ENCODE results near the gene SLC1A7.

Gene SLC1A7

GRCh38 chr1:53060579-53060978, 81.9 kb downstream of the SLC1A7 start:
- no peak for DNase-seq

- DNase-seq, result no peak
These were observed 85.3 kb downstream of the SLC1A7 start for GRCh38 chr1:53057127-53057526.

GRCh38 chr1:53051676-53052075, 90.8 kb downstream of the SLC1A7 start:
- DNase-seq, result no peak

GRCh38 chr1:53050310-53050709, 92.1 kb downstream of the SLC1A7 start:
- DNase-seq, result no peak

GRCh38 chr1:53049574-53049967, 92.9 kb downstream of the SLC1A7 start:
- DNase-seq, result no peak

GRCh38 chr1:53048960-53049573, 93.4 kb downstream of the SLC1A7 start:
- DNase-seq, result no peak

- DNase-seq, result no peak
These were observed 94.4 kb downstream of the SLC1A7 start for GRCh38 chr1:53047737-53048736.

GRCh38 chr1:53046930-53047329, 95.5 kb downstream of the SLC1A7 start:
- DNase-seq, result no peak

GRCh38 chr1:53044926-53045325, 97.5 kb downstream of the SLC1A7 start:
- no peak for DNase-seq

- DNase-seq, result no peak
These were observed 99.2 kb downstream of the SLC1A7 start for GRCh38 chr1:53043271-53043670.

- no peak for DNase-seq
These were observed 103.9 kb downstream of the SLC1A7 start for GRCh38 chr1:53038566-53038965.
